Measurements from ENCODE around the gene OPN5.
A peak's percentile ranks its signal among the peaks of the same experiment; 100 is the strongest.
"Not testable (repeated sequence)": the region's sequence is repeated elsewhere in the genome, so short reads cannot be mapped to it uniquely, and the experiment has no call there.

The OPN5 gene

GRCh38 chr6:47781732-47782131, at the start of gene OPN5:
TSS of gene OPN5 (plus strand) at chr6:47782032. CDS start at chr6:47782067, 35 bp downstream.
- no peak for DNase-seq (ENCODE audit: low read depth in 2 of 2, low spot score in 1 of 2)

- no peak for DNase-seq (ENCODE audit: low read depth in 2 of 2, low spot score in 1 of 2)
Measured at GRCh38 chr6:47733879-47734558, 47.8 kb upstream of the OPN5 start.

- no peak for DNase-seq (ENCODE audit: low read depth in 2 of 2, low spot score in 1 of 2)
Measured at GRCh38 chr6:47734831-47735481, 46.9 kb upstream of the OPN5 start.

GRCh38 chr6:47736083-47736700, 45.6 kb upstream of the OPN5 start:
- DNase-seq (ENCODE audit: low read depth in 2 of 2, low spot score in 1 of 2) = no peak

GRCh38 chr6:47737406-47737805, 44.4 kb upstream of the OPN5 start:
- no peak for DNase-seq (ENCODE audit: low read depth in 2 of 2, low spot score in 1 of 2)

GRCh38 chr6:47740714-47741113, 41.1 kb upstream of the OPN5 start:
- no peak for DNase-seq (ENCODE audit: low read depth in 2 of 2, low spot score in 1 of 2)

- no peak for DNase-seq (ENCODE audit: low read depth in 2 of 2, low spot score in 1 of 2)
Measured at GRCh38 chr6:47741807-47742206, 40.0 kb upstream of the OPN5 start.

GRCh38 chr6:47743744-47744143, 38.1 kb upstream of the OPN5 start:
- no peak for DNase-seq (ENCODE audit: low read depth in 2 of 2, low spot score in 1 of 2)

GRCh38 chr6:47745269-47745668, 36.6 kb upstream of the OPN5 start:
- DNase-seq (ENCODE audit: low read depth in 2 of 2, low spot score in 1 of 2) = not testable (repeated sequence)

- DNase-seq (ENCODE audit: low read depth in 2 of 2, low spot score in 1 of 2) = no peak
Measured at GRCh38 chr6:47749757-47750156, 32.1 kb upstream of the OPN5 start.

GRCh38 chr6:47752801-47753200, 29.0 kb upstream of the OPN5 start:
- DNase-seq (ENCODE audit: low read depth in 2 of 2, low spot score in 1 of 2) = no peak

GRCh38 chr6:47759364-47759763, 22.5 kb upstream of the OPN5 start:
- DNase-seq (ENCODE audit: low read depth in 2 of 2, low spot score in 1 of 2) = no peak

GRCh38 chr6:47762502-47762901, 19.3 kb upstream of the OPN5 start:
- DNase-seq (ENCODE audit: low read depth in 2 of 2, low spot score in 1 of 2) = no peak

- no peak for DNase-seq (ENCODE audit: low read depth in 2 of 2, low spot score in 1 of 2)
Measured at GRCh38 chr6:47766445-47766844, 15.4 kb upstream of the OPN5 start.

- no peak for DNase-seq (ENCODE audit: low read depth in 2 of 2, low spot score in 1 of 2)
Measured at GRCh38 chr6:47767102-47767501, 14.7 kb upstream of the OPN5 start.

- DNase-seq (ENCODE audit: low read depth in 2 of 2, low spot score in 1 of 2) = no peak
Measured at GRCh38 chr6:47769982-47770381, 11.8 kb upstream of the OPN5 start.

GRCh38 chr6:47772359-47772758, 9.5 kb upstream of the OPN5 start:
- no peak for DNase-seq (ENCODE audit: low read depth in 2 of 2, low spot score in 1 of 2)

- no peak for DNase-seq (ENCODE audit: low read depth in 2 of 2, low spot score in 1 of 2)
Measured at GRCh38 chr6:47773005-47773404, 8.8 kb upstream of the OPN5 start.

- DNase-seq (ENCODE audit: low read depth in 2 of 2, low spot score in 1 of 2) = no peak
Measured at GRCh38 chr6:47780510-47781356, 1.1 kb upstream of the OPN5 start.

GRCh38 chr6:47785182-47785581, 3.4 kb downstream of the OPN5 start:
- DNase-seq (ENCODE audit: low read depth in 2 of 2, low spot score in 1 of 2) = no peak

GRCh38 chr6:47787620-47788497, 6.0 kb downstream of the OPN5 start:
- DNase-seq (ENCODE audit: low read depth in 2 of 2, low spot score in 1 of 2) = peak in 1 of 2 donors; percentile 9

Measured in stimulated activated CD8-positive, alpha-beta memory T cell treated with anti-CD3 and anti-CD28 coated beads, Interleukin-4, amount 100 ng/mL, for 4 hours (primary cell).